ENCODE results near the gene MTCL3.

Gene MTCL3

GRCh38 chr6:127436578-127437110 lies 82.5 kb downstream of the MTCL3 start:
- no peak for TF ChIP-seq MAX (IDR thresholded peaks at IDR 0.05; ENCODE audit: insufficient read depth, insufficient read length)
- TF ChIP-seq POLR2AphosphoS5 (IDR thresholded peaks at IDR 0.05; ENCODE audit: insufficient read depth, low read depth, low read length): no peak
- no peak for TF ChIP-seq JUN (IDR thresholded peaks at IDR 0.05; ENCODE audit: borderline replicate concordance, insufficient read depth, insufficient read length, low read depth)
- no peak for TF ChIP-seq MYC (IDR thresholded peaks at IDR 0.05; ENCODE audit: low read depth, low read length)
- no peak for TF ChIP-seq CTCF (IDR thresholded peaks at IDR 0.05; ENCODE audit: extremely low read depth in 1 of 2, insufficient read depth in 1 of 2, low read depth in 1 of 2, low read length in 2 of 2)
- TF ChIP-seq POLR2A (IDR thresholded peaks at IDR 0.05; ENCODE audit: low read depth, low read length): no peak
- TF ChIP-seq EZH2 (IDR thresholded peaks at IDR 0.05; ENCODE audit: borderline replicate concordance, low read depth, low read length, severe bottlenecking): no peak
- no peak for TF ChIP-seq FOS (IDR thresholded peaks at IDR 0.05; ENCODE audit: borderline replicate concordance, insufficient read depth, low read length)
- no peak for TF ChIP-seq GATA2 (IDR thresholded peaks at IDR 0.05; ENCODE audit: insufficient read depth, insufficient read length, low read depth, low read length)
- intact Hi-C loops (cut with micrococcal nuclease) (no loop called here), dilution Hi-C loops (cut with MboI; ENCODE audit: extremely low pct_ligation_motif_present, low sequenced_read_pairs) (no loop called here)
- ChIA-PET POLR2A (interaction anchor here (0.7 kb wide), 1 partner anchor 34 kb away, joined by 3 read pairs; no protein-coding TSS in a partner anchor), CTCF (no interaction called here)
- no peaks in the 10 kb centered on the region for H3K36me3 ChIP-seq (ENCODE audit: control insufficient read depth in 2 of 2, extremely low read depth in 1 of 2, insufficient read depth in 2 of 2, low read length in 2 of 2)
- no peaks in the 10 kb centered on the region for H4K20me1 ChIP-seq (replicated peaks; ENCODE audit: control insufficient read depth, extremely low read depth, insufficient read depth, low read length)
- no peaks in the 10 kb centered on the region for H3K9me3 ChIP-seq (replicated peaks; ENCODE audit: control insufficient read depth, insufficient read depth, low read length)
- no peak overlapping the region for H3K27ac ChIP-seq (ENCODE audit: insufficient read depth, low read depth, low read length)
- no peaks in the 10 kb centered on the region for H3K4me1 ChIP-seq (ENCODE audit: control insufficient read depth, extremely low read depth, insufficient read depth, low read length)
- no peak overlapping the region for H3K9ac ChIP-seq (replicated peaks; ENCODE audit: extremely low read depth, insufficient read depth, low read length)
- no peak for DNase-seq (ENCODE audit: low read depth, low spot score)
- FAIRE-seq: no peak
- H3K27me3 ChIP-seq (ENCODE audit: control insufficient read depth in 2 of 2, insufficient read depth in 2 of 2, low read length in 2 of 2): no peaks in the 10 kb centered on the region
- no peak overlapping the region for H3K4me2 ChIP-seq (ENCODE audit: insufficient read depth, low read length)
- H3K9me1 ChIP-seq (replicated peaks; ENCODE audit: control insufficient read depth, extremely low read depth, insufficient read depth, low read length): no peaks in the 10 kb centered on the region
- H3K4me3 ChIP-seq (replicated peaks in 1 of 3; ENCODE audit: insufficient read depth in 1 of 3, low read depth in 1 of 3, low read length in 3 of 3): no peak overlapping the region
- H2AFZ ChIP-seq (ENCODE audit: low read depth, low read length): no peak overlapping the region
- BruUV-seq (replicated peaks): no TSS peak
- H3K79me2 ChIP-seq (ENCODE audit: control insufficient read depth, insufficient read depth, low read length): no peaks in the 10 kb centered on the region
